NB4 (cell line): ENCODE data around the gene TMC6.
"Not testable (repeated sequence)": the region's sequence is repeated elsewhere in the genome, so short reads cannot be mapped to it uniquely, and the experiment has no call there.

Experiments used
- CTCF ChIP-seq: IDR thresholded peaks from one replicate; pipeline ENCODE4 v1.5.1; 2012; ENCODE audit warnings: low read depth, low read length
- MAX ChIP-seq: IDR thresholded peaks from 2 replicates; pipeline ENCODE4 v1.6.1; 2011; ENCODE audit warnings: low read depth, low read length
- MYC ChIP-seq: IDR thresholded peaks from 2 replicates; pipeline ENCODE4 v1.6.1; 2011; ENCODE audit warnings: low read depth, low read length
- POLR2A ChIP-seq: IDR thresholded peaks from 2 replicates; pipeline ENCODE4 v1.6.1; 2011; ENCODE audit warnings: mild to moderate bottlenecking; ENCODE audit not compliant: insufficient read length; ENCODE audit errors: extremely low read depth

- not testable (repeated sequence) for TF ChIP-seq CTCF, POLR2A, MAX, MYC
Measured at GRCh38 chr17:78139861-78140168, 11.3 kb upstream of the TMC6 start.
